Measurements from ENCODE around the gene DUS4L.
"Not testable (repeated sequence)": the region's sequence is repeated elsewhere in the genome, so short reads cannot be mapped to it uniquely, and the experiment has no call there.

Gene DUS4L

GRCh38 chr7:107563775-107564552, at the start of gene DUS4L, which contains the start of gene COG5:
Gene DUS4L (plus strand): TSS chr7:107563971. CDS start chr7:107567071, 3,100 bp downstream.
Gene COG5 (minus strand): TSS chr7:107563920. CDS start chr7:107563896, 24 bp downstream.
- DNase-seq, result peak; percentile 84

- DNase-seq, result no peak
Observed at GRCh38 chr7:107526672-107527071, 37.1 kb upstream of the DUS4L start.

GRCh38 chr7:107527196-107527595, 36.6 kb upstream of the DUS4L start:
- no peak for DNase-seq

- no peak for DNase-seq
Observed at GRCh38 chr7:107528461-107528860, 35.3 kb upstream of the DUS4L start.

- no peak for DNase-seq
Observed at GRCh38 chr7:107530751-107531150, 33.0 kb upstream of the DUS4L start.

- no peak for DNase-seq
Observed at GRCh38 chr7:107534139-107534538, 29.6 kb upstream of the DUS4L start.

GRCh38 chr7:107537228-107537627, 26.5 kb upstream of the DUS4L start:
- DNase-seq, result not testable (repeated sequence)

GRCh38 chr7:107538001-107538400, 25.8 kb upstream of the DUS4L start:
- peak; percentile 93 for DNase-seq

GRCh38 chr7:107543338-107543993, 20.3 kb upstream of the DUS4L start:
- no peak for DNase-seq

- no peak for DNase-seq
Observed at GRCh38 chr7:107544848-107545591, 18.8 kb upstream of the DUS4L start.

- no peak for DNase-seq
Observed at GRCh38 chr7:107551936-107552335, 11.8 kb upstream of the DUS4L start.

- no peak for DNase-seq
Observed at GRCh38 chr7:107555893-107556292, 7.9 kb upstream of the DUS4L start.

GRCh38 chr7:107559864-107560263, 3.9 kb upstream of the DUS4L start:
- DNase-seq, result no peak

- no peak for DNase-seq
Observed at GRCh38 chr7:107560898-107561516, 2.8 kb upstream of the DUS4L start.

GRCh38 chr7:107563081-107563774, 543 bp upstream of the DUS4L start:
- DNase-seq, result peak; percentile 47

GRCh38 chr7:107564553-107565298, 955 bp downstream of the DUS4L start:
- DNase-seq, result no peak

- DNase-seq, result no peak
Observed at GRCh38 chr7:107570298-107570697, 6.5 kb downstream of the DUS4L start.

GRCh38 chr7:107573537-107573936, 9.8 kb downstream of the DUS4L start:
- no peak for DNase-seq

GRCh38 chr7:107579554-107579884, 15.7 kb downstream of the DUS4L start:
- no peak for DNase-seq

GRCh38 chr7:107579885-107580715, 16.3 kb downstream of the DUS4L start, which contains the start of gene BCAP29:
Gene BCAP29 (plus strand): TSS chr7:107580246. CDS start chr7:107580773, 527 bp downstream.
- DNase-seq, result peak; percentile 70

Measured in NCI-H1105 treated with DMSO at 0.1 percent for 48 hours (cell line).